OCI-LY3 (cell line): Measurements from ENCODE around the gene SKAP2.

Source experiments
- EZH2phosphoT487 ChIP-seq: fragments of 200-600 bp; shearing (Covaris generic); IDR thresholded peaks from 2 replicates; pipeline ENCODE4 v1.6.1; 2018; ENCODE audit warnings: antibody characterized with exemption, mixed run types, low read depth
- TF ChIP-seq, protein P1 (sequence below): fragments of 200-600, 300-600 bp; sonication (generic); IDR thresholded peaks from 2 replicates; pipeline ENCODE4 v1.5.1; 2014; ENCODE audit warnings: antibody characterized with exemption, low read length, low read depth

GRCh38 chr7:26664274-26664673, 200.1 kb downstream of the SKAP2 start:
- TF ChIP-seq, protein P1, sequence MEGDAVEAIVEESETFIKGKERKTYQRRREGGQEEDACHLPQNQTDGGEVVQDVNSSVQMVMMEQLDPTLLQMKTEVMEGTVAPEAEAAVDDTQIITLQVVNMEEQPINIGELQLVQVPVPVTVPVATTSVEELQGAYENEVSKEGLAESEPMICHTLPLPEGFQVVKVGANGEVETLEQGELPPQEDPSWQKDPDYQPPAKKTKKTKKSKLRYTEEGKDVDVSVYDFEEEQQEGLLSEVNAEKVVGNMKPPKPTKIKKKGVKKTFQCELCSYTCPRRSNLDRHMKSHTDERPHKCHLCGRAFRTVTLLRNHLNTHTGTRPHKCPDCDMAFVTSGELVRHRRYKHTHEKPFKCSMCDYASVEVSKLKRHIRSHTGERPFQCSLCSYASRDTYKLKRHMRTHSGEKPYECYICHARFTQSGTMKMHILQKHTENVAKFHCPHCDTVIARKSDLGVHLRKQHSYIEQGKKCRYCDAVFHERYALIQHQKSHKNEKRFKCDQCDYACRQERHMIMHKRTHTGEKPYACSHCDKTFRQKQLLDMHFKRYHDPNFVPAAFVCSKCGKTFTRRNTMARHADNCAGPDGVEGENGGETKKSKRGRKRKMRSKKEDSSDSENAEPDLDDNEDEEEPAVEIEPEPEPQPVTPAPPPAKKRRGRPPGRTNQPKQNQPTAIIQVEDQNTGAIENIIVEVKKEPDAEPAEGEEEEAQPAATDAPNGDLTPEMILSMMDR: no peak
- TF ChIP-seq EZH2phosphoT487: no peak
